ENCODE results near the gene DAPK2.

The DAPK2 gene

DNA sequence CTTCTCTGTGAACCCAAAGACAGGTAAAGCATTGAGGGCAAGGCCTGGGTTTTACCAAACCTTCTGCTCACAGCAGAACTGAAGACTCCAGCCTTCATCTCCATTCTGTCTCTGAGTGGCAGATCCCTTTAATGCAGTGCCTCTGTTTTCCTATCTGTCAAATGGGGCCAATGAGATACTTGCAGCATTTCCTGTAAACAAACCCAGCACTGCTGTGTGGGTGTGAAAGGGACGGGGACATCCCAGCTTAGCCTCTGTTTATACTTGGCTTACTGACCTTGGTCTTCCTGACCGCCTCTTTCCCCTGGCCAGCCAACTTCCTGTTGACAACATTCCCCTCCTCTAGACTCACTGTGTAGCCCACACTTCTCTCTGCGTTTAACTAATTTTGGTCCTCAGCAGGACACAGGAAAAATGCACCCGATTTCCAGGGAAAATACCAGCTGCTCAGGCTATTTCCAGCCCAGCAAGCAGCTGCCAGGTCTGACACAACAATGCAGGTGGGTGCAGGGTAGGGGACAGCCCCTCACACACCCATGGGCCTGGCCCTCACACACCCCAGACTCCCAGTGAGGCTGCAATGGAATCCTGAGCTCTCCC, 106.7 kb downstream of the DAPK2 start:
- no peak for DNase-seq

DNA sequence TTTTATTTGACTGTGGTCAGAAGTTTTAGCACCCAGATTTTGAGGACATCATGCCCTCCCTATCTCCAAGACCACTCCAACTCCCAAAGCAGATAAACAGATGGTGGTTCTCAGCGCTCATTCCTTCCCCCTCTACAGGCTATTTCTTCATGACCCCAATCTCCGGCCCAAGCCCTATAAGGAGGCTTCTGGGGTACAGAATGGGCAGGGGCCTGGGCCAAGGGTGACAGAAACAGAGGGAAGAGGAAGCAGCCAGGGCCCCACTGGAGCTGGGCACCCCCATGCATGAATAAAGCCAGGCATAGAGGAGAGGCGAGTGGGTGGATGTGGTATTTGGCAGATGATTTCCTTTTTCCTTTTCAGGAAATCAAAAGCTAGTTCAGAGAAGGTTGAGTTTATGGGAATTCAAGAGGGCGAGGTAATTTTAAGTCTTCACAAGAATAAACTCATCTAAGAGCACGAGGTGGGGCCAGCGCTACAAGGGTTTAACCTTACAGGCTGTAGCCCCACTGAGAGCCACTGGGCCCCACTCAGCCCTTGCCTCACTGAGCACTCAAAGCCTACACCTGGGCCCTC, 107.7 kb downstream of the DAPK2 start:
- DNase-seq, result no peak

GRCh38 chr15:63933522-63933921, 112.8 kb downstream of the DAPK2 start:
- no peak for DNase-seq

DNA sequence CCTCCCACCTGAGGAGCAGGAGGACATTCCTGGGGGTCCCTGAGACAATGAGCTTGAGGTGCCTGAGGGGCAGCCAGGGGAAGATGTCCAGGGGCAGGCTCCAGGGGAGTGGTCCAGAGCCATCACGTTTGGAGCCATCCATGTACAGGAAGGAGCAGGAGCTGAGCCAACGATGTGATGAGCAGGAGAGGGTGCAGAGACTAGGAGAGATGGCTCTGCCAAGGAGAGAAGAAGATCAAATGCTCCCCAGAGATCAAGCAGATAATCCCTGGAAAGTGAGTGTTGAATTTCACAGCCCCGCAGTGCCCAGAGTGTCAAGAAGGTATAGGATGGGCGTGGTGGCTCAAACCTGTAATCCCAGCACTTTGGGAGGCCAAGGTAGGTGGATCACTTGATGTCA, 114.7 kb downstream of the DAPK2 start:
- DNase-seq, result no peak

- DNase-seq, result no peak
These were observed 116.3 kb downstream of the DAPK2 start for GRCh38 chr15:63930034-63930433.

DNA sequence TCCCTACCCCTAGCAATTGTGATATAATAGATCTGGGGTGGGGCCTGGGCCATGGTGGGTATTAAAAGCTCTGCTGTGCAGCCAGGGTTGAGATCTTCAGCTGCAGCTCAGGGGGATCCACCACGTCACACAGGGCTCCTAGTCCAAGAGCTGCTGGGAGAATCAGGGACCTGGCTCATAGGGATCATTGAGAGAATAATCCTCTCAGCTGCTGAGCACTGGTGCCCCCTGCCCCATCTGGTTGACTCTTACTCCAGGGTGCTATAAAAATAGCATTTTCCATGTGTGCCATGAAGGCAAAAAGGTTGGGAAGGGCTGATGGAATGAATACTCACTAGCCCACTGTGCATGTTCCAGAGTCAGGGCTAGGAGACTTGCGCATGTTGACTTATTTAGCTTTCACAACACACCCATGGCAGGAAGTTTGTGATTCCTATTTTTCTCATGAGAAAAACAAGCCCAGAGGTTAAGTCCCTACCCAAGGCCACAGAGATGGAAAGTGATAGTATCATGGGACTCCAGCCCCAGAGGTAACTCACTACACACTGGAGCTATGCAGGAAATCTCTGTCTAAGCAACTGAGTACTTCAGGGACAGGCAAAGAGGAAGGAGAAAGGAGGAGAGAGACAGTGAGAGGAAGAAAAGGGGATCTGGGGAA, 118.0 kb downstream of the DAPK2 start:
- DNase-seq, result no peak

DNA sequence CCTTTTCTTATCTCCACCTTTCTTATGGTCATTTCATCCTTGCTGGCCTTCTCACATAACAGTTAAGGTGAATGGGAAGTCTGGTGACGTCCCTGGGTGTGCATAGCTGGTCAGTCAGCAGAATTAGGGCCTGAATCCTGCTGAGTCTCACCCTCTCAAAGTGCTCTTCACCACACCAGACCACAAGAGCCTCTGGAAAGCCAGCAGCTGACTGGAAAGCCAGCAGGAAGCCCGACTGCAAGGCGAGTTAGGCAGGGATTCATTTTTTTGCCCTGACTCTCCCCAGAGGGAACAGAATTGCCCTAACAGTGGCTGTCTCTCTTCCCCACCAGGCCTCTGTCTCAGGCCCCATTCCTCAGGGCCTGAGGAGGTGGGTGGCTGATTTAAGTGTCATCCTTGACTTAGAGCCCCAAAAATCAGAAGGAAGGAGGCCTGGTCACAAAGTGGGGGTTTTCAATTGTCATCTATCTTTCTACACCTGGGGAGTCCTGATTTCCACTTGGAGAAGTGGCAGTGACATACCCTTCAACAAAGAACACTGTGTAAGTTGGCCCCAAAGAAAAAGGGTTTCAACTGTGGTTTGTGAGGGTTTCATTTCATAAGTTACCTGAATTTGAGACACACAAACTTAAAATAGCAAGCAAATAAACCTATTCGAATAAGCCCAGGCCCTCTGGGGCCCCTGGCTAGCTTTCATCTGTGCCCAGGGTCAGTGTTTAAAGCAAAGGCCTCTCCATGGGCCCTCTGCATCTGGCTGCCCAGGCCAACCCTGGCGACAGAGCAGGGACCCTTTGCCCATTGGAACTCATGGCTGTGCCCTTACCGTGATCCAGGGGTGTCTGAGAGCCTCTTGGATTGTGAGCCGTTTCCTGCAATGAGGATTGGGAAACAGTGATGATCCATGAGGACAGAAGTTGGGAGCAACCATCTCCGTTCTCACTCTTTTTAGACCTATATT, 122.0 kb downstream of the DAPK2 start:
- no peak for DNase-seq

- DNase-seq, result no peak
These were observed 123.4 kb downstream of the DAPK2 start for GRCh38 chr15:63922916-63923315.

DNA sequence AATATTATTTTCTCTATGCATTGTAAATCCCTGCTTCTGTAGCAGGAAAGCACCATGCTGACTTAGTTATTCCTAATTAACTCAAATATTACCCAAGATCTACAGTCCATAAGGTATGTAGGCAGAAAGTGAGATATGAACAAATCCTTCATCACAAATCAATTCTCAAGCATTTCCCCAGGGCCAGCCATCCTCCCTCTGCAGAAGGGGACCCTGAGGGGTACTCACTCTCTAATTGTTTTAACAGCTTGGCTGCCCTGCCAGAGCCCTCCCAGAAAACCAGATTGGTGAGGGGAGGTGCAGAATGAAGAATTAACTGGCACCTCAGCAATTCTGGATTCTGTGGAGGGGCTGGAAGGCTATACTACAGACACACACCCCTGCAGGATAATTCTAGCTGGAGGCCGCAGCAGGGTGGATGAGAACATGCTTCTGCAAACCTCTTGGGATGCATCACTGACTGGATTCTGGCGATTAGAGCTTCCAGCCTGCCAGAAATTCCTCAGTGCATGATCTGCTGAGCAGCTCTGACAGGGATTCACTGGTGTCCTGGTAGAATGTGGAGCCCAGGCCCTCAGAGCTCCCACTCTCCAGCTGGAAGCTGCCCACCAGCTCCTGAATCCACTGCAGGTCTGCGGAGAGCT, 123.9 kb downstream of the DAPK2 start:
- DNase-seq, result no peak

DNA sequence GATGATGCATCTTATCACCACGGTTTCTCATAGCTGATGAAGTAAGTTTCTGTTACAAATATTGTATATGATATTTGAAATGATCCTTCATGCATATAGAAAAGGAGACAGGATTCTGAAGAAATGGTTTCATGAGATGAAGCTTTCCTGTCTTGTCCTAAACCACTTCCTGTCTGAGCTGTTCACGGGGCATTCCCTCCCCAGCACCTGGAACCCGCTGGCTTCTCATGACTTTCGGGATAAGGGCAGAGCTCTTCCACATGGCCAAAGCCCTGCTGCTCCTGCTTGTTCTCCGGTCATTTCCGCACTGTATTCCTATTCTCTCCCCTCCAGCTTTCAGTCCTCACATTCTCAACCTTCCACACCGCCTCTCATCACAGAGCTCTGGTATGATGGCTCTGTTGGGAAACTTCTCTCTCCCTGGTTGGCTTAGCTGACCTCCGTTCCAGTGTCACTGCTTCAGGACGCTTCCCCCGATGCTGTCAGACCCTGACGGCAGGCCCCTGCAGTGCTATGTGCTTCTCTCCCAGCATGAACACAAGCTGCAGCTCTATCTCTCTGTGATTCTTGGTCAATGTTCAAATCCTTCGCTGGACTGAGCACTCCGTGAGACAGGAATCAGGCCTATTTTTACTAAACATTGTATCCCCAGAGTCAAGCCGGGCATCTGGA, 125.6 kb downstream of the DAPK2 start:
- DNase-seq, result no peak

DNA sequence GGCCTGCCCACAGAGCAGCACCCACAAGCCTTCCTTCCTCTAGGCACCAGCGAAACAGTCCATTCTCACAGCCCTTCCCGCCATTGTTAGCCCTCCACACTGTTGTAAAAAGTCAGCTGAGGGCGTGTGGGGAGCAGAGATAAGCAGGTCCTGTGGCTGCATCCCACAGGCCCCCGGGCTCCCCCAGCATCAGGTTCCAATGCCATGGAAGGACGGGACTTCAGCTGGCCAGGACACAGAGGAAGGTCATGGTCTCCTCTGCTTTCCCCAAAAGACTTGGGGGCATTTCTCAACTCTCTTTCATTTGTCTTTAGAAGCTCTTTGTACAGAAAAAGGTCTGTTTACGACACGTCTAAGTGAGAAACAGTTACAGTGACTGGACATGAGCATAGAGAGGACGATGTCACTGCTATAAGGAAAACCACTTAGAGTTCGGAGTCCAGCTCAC, 127.4 kb downstream of the DAPK2 start:
- DNase-seq, result no peak

- no peak for DNase-seq
These were observed 128.0 kb downstream of the DAPK2 start for GRCh38 chr15:63918317-63918672.

GRCh38 chr15:63917588-63918316, 128.5 kb downstream of the DAPK2 start:
- DNase-seq, result no peak

GRCh38 chr15:63915873-63916771, 130.2 kb downstream of the DAPK2 start:
- DNase-seq, result no peak

GRCh38 chr15:63915209-63915872, 130.9 kb downstream of the DAPK2 start:
- DNase-seq, result no peak

DNA sequence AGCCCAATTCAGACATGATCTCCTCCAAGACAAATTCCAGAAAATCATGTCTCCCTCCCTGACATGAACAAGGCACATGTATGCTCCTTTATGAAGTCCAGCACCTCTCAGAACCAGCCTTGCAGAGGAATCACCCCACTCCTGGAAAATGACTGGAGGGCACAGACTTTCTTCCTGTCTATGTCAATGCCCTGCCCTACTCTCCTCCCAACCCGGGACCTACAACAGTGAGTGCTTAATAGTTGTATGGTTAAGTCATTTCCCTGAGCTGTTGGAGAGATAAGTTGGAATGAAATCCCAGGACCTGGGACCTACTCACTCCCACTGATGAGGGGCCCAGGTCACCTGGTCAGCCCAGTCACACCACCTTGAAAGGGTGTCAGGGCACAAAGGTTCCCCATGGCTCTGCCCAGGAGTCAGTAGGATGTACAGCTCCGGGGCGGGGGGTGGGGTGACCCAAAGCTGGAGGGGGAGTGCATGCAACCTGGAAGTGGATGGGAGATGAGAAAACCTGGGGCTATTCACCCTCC, 132.4 kb downstream of the DAPK2 start:
- DNase-seq, result no peak

DNA sequence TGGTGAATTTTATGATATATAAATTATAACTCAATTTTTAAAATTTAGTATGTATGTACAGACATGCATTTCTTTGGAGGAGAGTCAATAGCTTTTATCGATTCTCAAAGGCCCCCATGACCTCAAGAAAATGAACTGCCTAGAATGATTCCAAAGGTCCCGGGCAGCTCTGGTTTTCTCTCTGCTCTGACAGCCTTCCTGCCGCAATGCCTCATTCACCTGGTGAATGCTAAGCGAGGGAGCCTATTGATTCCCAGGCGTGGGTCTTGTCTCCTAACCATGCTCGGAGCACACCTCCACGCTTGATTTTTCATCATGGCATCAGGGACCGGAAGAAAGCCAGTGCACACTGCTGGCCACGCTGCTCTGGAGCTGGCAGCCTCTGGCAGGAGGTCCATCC, 132.9 kb downstream of the DAPK2 start:
- DNase-seq, result no peak

DNA sequence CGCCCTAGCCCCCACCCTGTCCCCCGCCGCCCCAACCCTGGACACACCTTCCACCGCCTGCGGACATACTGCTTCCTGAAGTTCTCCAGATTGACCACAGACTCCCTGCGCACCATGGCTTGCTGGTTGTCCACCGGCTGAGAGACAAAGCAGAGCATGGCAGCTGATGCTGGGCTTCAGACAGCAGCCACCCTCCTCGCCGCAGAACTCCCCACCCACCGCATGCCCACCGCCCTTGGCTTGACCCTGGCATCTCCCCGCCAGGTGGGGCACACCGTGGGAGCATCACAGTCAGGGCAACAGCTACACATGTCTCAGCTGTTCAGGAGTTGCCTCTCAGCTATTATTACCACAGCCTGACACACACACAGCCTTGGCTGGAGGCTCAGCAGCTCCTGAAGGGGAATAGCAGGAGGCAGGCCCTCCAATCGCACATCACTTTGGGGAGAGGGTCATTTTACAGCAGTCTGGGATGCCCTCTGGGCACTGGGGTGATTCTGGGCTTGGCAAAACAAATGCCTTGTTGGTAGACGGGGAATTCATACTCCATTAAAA, 134.1 kb downstream of the DAPK2 start:
- no peak for DNase-seq

DNA sequence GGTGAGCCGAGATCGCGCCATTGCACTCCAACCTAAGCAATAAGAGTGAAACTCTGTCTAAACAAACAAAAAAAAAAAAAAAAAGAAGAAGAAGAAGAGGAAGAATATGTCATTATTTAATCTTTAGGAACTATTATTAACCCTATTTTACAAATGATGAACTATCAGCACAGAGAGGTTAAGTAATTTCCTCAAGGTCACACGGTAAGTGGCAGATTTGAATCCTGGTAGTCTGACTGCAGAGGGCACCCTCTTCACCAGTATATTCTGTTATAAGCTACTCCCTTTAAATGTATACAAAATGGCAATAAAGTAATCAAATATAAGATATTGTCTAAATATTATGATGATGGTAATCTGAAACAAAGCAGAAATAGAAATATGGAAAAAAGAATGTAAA, 135.1 kb downstream of the DAPK2 start:
- DNase-seq, result no peak
